ENCODE results near the gene COL6A2.

DNA sequence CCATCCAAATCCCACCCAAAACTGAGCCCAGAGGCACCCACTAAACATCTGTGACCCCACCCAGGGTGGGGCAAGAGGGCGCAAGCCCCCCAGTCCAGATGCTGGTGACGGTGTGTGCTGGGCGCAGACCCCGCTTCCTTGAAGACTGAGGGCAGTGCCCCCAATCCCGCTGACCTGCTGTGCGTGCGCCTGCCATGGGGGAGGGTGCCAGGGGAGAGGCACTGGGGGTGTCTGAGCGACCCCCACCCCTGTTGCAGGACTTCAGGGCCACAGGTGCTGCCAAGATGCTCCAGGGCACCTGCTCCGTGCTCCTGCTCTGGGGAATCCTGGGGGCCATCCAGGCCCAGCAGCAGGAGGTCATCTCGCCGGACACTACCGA lies 13.3 kb downstream of the COL6A2 start:
- TF ChIP-seq, protein P1, sequence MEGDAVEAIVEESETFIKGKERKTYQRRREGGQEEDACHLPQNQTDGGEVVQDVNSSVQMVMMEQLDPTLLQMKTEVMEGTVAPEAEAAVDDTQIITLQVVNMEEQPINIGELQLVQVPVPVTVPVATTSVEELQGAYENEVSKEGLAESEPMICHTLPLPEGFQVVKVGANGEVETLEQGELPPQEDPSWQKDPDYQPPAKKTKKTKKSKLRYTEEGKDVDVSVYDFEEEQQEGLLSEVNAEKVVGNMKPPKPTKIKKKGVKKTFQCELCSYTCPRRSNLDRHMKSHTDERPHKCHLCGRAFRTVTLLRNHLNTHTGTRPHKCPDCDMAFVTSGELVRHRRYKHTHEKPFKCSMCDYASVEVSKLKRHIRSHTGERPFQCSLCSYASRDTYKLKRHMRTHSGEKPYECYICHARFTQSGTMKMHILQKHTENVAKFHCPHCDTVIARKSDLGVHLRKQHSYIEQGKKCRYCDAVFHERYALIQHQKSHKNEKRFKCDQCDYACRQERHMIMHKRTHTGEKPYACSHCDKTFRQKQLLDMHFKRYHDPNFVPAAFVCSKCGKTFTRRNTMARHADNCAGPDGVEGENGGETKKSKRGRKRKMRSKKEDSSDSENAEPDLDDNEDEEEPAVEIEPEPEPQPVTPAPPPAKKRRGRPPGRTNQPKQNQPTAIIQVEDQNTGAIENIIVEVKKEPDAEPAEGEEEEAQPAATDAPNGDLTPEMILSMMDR (IDR thresholded peaks at IDR 0.05), result no peak
- TF ChIP-seq EZH2 (IDR thresholded peaks at IDR 0.05; ENCODE audit: borderline replicate concordance, insufficient read depth, low read depth, low read length, poor library complexity, severe bottlenecking), result no peak

All from B cell (primary cell).